ENCODE measurements around the gene FAM50B.

GRCh38 chr6:3804964-3805363, 44.2 kb upstream of the FAM50B start:
- TF ChIP-seq, protein P1, sequence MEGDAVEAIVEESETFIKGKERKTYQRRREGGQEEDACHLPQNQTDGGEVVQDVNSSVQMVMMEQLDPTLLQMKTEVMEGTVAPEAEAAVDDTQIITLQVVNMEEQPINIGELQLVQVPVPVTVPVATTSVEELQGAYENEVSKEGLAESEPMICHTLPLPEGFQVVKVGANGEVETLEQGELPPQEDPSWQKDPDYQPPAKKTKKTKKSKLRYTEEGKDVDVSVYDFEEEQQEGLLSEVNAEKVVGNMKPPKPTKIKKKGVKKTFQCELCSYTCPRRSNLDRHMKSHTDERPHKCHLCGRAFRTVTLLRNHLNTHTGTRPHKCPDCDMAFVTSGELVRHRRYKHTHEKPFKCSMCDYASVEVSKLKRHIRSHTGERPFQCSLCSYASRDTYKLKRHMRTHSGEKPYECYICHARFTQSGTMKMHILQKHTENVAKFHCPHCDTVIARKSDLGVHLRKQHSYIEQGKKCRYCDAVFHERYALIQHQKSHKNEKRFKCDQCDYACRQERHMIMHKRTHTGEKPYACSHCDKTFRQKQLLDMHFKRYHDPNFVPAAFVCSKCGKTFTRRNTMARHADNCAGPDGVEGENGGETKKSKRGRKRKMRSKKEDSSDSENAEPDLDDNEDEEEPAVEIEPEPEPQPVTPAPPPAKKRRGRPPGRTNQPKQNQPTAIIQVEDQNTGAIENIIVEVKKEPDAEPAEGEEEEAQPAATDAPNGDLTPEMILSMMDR (IDR thresholded peaks at IDR 0.05) = no peak
- TF ChIP-seq POLR2A (IDR thresholded peaks at IDR 0.05) = no peak

Data from uterus (tissue), 2 donors.